ENCODE results near the gene ICA1. TPM values are rescaled to one million over a fixed set of nuclear protein-coding genes. Genes with fewer than 3 reads are reported as not detected.

Gene ICA1
- total and polyA plus RNA-seq, 4 donors, result 16.5 to 54.6 (median 30.8) TPM

DNA sequence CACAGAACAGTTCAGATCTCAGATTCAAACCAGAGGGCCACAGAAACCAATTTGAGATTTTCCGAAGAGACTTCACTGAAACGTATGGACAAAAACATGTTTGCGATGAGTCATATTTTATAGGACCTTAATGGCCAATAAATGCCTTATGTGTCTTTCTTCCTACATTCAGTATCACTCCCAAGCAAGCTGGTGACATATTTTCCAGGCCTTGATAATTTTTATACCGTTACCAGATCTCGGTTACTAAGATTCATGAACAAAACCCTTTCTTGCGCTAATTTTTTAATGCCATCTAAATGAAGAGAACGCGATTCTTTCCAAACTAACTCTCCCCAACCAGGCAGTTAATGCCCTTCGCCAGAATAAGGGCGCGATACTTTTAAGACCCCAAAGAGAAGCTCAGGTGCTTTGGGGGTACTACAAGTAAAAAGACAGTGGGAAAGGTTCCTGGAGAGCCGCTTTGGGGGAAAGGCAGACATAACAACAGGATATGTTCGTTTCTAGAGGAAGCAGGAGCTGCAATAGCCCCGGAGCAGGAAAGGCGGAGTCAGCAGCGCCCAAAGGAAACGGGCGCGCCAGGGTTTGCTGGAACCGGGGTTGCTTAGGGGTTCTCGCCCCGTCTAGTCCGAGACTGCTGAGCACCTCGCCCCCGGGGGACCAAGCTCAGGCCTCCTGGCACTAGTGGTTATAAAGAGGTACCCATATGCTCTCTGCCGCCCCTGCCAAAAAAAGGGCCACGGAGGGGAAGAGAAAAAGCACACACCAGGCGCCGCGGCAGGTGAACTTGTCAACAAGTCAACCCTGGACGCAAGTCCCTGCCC, 884 bp downstream of the ICA1 start:
- Histone ChIP-seq H3K36me3 (ENCODE audit: control insufficient read depth in 4 of 4, insufficient read depth in 4 of 4, low read length in 4 of 4) (no peaks in the 10 kb centered on the region), H3K9me3 (ENCODE audit: control insufficient read depth in 4 of 4, insufficient read depth in 3 of 4, low read length in 3 of 4) (no peaks in the 10 kb centered on the region), H3K27ac (ENCODE audit: low read depth in 1 of 2, low read length in 1 of 2) (peak overlapping the region; percentile 95 to 98), H3K9ac (ENCODE audit: insufficient read depth in 1 of 2, low read length in 2 of 2) (peak overlapping the region; percentile 39 to 61), H3K4me3 (peak overlapping the region; percentile 81), H3K27me3 (ENCODE audit: control insufficient read depth in 3 of 3, insufficient read depth in 3 of 3, low read length in 2 of 3) (peaks cover 0 to 34% (median 10%) of the 10 kb centered on the region in 3 donors), H3K4me1 (ENCODE audit: control insufficient read depth in 5 of 5, insufficient read depth in 5 of 5, low read length in 5 of 5) (peaks cover 0 to 6% (median 2%) of the 10 kb centered on the region in 5 donors)
- TF ChIP-seq, protein P1, sequence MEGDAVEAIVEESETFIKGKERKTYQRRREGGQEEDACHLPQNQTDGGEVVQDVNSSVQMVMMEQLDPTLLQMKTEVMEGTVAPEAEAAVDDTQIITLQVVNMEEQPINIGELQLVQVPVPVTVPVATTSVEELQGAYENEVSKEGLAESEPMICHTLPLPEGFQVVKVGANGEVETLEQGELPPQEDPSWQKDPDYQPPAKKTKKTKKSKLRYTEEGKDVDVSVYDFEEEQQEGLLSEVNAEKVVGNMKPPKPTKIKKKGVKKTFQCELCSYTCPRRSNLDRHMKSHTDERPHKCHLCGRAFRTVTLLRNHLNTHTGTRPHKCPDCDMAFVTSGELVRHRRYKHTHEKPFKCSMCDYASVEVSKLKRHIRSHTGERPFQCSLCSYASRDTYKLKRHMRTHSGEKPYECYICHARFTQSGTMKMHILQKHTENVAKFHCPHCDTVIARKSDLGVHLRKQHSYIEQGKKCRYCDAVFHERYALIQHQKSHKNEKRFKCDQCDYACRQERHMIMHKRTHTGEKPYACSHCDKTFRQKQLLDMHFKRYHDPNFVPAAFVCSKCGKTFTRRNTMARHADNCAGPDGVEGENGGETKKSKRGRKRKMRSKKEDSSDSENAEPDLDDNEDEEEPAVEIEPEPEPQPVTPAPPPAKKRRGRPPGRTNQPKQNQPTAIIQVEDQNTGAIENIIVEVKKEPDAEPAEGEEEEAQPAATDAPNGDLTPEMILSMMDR (IDR thresholded peaks at IDR 0.05; ENCODE audit: control extremely low read depth, extremely low read depth), result no peak
- 5 to 7% methylated on average over 28 to 31 of the region's 31 CpGs for WGBS, 2 donors
- DNase-seq, result peak; percentile 33 to 40 (median 36)
- ATAC-seq (ENCODE audit: insufficient read depth, low FRiP score), result peak; percentile 51

DNA sequence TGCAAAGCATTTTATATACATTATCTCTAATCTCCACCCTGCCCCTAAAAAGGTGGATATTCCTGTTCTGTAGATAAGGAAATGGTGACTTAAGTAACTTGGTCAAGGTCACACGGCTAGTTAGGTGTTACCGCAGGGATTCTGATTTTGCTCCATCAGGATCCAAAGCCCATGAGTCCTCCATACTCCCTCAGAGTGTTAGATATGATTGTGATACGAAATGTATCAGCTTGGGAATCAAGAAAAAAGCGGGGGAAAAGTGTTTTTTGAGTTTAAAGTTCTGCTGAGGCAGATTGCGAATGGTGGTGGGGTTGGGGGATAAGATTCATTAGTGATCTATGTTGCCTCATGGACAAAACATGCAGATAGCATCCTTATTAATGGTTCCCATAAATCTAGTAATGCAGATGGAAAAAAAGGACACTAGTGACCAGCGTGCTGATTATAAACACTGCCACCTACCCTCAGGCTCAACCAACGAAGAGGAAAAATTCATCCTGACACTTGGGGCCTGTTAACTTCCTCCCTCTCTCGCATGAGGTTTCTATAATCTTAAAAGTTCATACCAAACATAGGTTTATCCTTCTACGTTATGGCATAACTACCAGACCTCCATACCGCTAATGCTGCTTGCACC, 2.3 kb downstream of the ICA1 start:
- Histone ChIP-seq H3K9me3 (ENCODE audit: control insufficient read depth in 4 of 4, insufficient read depth in 3 of 4, low read length in 3 of 4) (no peaks in the 10 kb centered on the region), H3K36me3 (ENCODE audit: control insufficient read depth in 4 of 4, insufficient read depth in 4 of 4, low read length in 4 of 4) (no peaks in the 10 kb centered on the region), H3K4me1 (ENCODE audit: control insufficient read depth in 5 of 5, insufficient read depth in 5 of 5, low read length in 5 of 5) (peaks cover 0 to 6% (median 3%) of the 10 kb centered on the region in 5 donors), H3K9ac (ENCODE audit: insufficient read depth in 1 of 2, low read length in 2 of 2) (no peak overlapping the region), H3K27me3 (ENCODE audit: control insufficient read depth in 3 of 3, insufficient read depth in 3 of 3, low read length in 2 of 3) (peaks cover 0 to 34% (median 10%) of the 10 kb centered on the region in 3 donors), H3K4me3 (no peak overlapping the region), H3K27ac (ENCODE audit: low read depth in 1 of 2, low read length in 1 of 2) (peak overlapping the region in 1 of 2 donors; percentile 70)
- DNase-seq, result no peak
- WGBS, 2 donors, result 82 to 90% methylated on average over 10 of the region's 10 CpGs
- TF ChIP-seq, protein P1 (IDR thresholded peaks at IDR 0.05; ENCODE audit: control extremely low read depth, extremely low read depth), result no peak
- no peak for ATAC-seq (ENCODE audit: insufficient read depth, low FRiP score)

DNA sequence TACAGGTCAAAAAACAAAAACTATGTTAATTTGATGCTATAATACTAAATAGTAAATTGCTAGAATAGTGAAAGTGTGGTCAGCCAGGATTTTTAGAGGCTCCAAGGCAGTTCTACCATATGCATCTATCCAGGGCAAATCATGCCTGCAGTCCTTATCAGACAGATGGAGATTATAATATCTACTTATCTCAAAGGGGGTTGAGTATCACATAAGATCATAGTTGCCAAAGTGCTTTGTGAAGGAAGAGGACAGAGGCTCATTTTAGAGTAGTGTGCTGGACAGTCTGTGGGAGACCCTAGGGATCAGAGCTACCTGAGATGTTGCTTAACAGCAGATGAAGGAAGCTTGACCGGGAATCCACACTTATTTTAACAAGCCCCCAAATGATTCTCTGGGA, 3.2 kb downstream of the ICA1 start:
- no peak for ATAC-seq (ENCODE audit: insufficient read depth, low FRiP score)
- Histone ChIP-seq H3K9me3 (ENCODE audit: control insufficient read depth in 4 of 4, insufficient read depth in 3 of 4, low read length in 3 of 4) (no peaks in the 10 kb centered on the region), H3K27ac (ENCODE audit: low read depth in 1 of 2, low read length in 1 of 2) (no peak overlapping the region), H3K4me1 (ENCODE audit: control insufficient read depth in 5 of 5, insufficient read depth in 5 of 5, low read length in 5 of 5) (peaks cover 0 to 6% (median 0%) of the 10 kb centered on the region in 5 donors), H3K36me3 (ENCODE audit: control insufficient read depth in 4 of 4, insufficient read depth in 4 of 4, low read length in 4 of 4) (no peaks in the 10 kb centered on the region), H3K9ac (ENCODE audit: insufficient read depth in 1 of 2, low read length in 2 of 2) (no peak overlapping the region), H3K4me3 (no peak overlapping the region), H3K27me3 (ENCODE audit: control insufficient read depth in 3 of 3, insufficient read depth in 3 of 3, low read length in 2 of 3) (peaks cover 0 to 31% (median 10%) of the 10 kb centered on the region in 3 donors)
- WGBS, 2 donors, result 89 to 95% methylated on average over 1 of the region's 1 CpG
- no peak for DNase-seq
- TF ChIP-seq, protein P1 (IDR thresholded peaks at IDR 0.05; ENCODE audit: control extremely low read depth, extremely low read depth), result no peak
